IPS DF 19.7 (cell line): Measurements from ENCODE around the gene CD109.
"Not testable (repeated sequence)": the region's sequence is repeated elsewhere in the genome, so short reads cannot be mapped to it uniquely, and the experiment has no call there.

Experiments
- DNase-seq: peaks from one replicate; pipeline ENCODE4 v3.0.0-alpha.2; 2013; ENCODE audit warnings: low read depth, low spot score

The CD109 gene

DNA sequence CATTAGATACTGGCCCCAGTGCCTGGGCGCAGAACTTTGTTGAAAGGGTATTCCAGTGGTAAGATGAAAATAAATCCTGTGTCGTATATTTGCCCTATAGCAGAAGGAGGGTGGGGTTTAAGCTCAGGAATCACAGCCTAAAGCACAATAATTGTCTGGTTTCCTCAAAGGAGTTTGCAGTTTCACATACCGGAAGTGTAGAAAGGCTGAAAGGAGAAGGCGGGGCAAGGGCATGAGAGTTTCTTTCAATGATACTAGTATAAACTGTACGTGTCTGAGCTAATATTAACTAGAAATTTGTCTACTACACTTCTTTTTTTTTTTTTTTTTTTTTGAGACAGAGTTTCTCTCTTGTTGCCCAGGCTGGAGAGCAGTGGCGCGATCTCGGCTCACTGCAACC is 29.2 kb downstream of the CD109 start:
- DNase-seq, result not testable (repeated sequence)

GRCh38 chr6:73727114-73727513 is 31.1 kb downstream of the CD109 start:
- DNase-seq, result no peak

DNA sequence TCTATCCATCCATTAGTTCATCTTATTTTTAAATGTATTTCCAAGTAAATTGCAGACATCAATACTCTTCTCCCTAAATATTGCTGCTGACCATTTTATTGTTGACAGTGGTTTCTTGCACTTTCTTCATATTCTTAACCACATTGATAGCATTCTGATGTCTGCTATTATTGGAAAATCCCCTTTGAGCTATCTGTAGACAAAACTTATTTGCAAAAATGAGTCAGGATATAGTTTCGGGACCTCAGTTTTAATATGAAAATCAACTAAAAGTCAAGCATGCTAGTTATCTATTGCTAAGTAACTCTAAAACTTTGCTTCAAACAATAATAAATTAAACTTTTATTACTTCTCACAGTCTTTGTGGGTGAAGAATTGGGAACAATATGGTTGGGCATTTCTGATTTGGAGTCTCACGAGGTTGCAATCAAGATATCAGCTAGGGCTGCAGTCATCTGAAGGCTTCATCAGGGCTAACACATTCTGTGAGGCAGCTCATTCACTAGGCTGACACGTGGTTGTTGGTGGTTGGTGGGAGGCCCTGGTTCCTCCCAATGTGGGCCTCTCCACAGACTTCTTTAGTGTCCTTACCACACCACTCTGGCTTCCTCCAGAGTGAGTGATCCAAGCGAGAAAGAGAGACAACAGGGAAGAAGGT is 32.7 kb downstream of the CD109 start:
- no peak for DNase-seq

- no peak for DNase-seq
Measured at GRCh38 chr6:73731285-73731684, 35.3 kb downstream of the CD109 start.

DNA sequence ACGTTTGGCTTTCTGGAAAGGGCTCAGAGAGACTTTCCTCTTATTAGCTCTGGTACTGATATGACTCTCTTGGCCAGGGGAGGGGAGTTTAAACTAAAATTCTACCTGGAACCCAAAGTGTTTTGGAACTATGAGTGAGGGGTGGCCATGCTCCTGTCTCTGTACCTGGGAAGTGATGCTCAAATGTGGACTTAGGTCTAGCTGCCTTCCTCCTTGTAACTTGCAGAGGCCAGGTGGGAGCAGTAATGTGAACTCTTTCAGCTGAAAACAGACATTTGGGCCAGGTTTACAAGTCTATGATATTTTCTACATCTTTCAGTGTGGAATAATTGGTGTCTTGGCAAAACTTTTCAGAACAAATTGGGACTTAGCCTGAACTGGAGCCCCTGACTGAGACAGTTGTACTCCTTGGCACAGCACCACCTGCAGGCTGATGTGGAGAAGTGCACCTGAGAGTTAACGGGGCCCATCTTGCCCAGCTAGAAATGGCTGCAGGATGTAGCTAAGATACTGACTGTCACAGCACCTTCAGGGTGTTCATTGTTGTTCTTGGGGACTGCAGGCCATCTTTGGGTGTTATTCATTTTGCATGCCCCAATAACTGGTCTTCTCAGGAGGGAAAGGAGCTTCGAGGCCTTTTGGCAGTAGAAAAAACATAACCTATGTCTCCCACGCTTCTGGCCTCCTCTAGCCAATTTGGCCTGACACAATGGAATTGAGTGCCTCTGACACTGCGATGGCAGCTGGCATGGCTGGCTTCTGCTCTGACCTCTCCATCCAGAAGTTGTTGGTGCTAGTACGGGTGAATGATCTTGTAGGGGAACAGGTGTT is 37.1 kb downstream of the CD109 start:
- no peak for DNase-seq

DNA sequence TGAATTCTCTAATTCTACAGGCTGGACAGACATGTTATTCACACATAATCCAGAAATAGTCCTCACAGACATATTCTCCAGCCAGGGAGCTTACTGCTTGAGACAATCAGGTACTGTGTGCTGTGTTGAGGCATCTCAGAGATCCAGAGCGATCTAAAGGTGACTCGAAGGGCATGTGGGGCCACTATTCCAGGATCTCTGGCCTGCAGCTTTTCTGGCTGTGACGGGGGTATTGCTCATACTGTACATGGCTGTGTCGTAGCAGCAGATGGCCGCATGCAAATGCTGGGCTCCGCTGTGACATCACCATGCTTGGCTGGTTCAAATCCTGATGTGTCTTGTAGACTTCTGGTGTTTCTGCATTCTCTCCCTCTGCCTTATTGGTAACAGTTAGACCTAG is 37.8 kb downstream of the CD109 start:
- DNase-seq, result no peak

DNA sequence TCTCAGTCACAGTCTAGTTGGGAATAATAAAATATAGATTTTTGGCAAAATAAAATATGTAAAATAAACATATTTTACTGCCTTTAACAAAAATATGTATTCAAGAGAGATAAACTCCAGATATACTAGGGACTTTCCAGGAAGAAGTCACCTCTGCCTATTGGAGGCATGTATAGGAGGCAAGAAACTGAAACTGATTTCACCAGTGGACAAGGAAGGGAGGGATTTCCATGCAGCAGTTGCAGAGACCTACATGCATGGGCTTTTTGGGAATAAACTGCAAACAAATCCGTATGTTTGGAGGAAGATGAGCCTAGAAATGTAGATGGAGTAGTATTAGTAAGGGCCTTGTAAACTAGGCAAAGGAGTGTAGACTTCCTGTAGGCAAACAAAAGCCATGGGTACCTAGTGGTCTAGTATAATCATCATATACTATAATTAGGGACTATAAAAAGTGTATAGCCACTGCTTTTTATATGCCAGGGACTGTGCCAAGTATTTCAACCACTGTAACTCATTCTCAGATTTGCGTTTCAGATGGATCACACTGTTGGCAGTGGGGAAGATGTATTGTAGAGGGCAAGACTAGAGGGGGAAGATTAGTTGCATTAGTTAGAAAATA is 38.9 kb downstream of the CD109 start:
- DNase-seq, result no peak

GRCh38 chr6:73738367-73739028 is 42.5 kb downstream of the CD109 start:
- no peak for DNase-seq

DNA sequence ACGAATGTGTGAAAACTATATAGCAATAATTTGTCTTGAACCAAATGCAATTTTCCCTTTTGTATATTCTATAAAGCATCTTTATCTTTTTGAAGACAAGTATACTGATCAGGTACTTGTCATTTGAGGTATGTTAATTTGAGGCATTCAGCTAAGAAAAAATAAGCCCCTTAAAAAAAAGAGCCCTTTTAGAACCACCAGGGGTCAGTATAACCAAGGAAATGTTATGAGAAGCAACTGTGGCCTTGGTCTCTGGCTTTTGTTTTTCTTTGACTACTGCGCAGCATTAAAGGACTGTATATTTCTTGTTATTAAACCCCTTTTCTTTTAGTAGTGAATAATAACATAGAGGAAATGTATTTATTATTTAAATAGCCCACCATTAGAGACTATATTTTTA is 43.1 kb downstream of the CD109 start:
- no peak for DNase-seq

DNA sequence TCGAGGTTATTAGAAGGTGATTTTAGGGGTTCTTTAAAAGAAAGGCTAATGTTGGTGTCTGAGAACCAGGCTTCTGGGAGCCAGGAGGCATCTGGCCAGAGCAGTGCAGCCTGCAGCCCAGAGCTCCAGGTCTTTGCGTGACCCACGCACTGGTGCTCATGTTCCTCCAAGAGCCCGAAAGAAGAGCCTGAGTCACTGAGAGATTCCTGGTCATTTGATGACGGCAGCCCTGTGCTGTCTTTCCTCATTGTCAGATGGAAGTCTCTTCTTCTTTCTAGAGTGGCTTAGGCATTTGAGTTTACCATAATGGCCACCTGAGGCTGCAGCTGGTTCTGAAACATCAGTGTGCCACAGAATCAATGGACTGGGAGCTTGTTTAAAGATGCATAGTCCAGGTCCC is 46.4 kb downstream of the CD109 start:
- no peak for DNase-seq

- DNase-seq, result no peak
Measured at GRCh38 chr6:73743081-73743480, 47.1 kb downstream of the CD109 start.

GRCh38 chr6:73743556-73743955 is 47.6 kb downstream of the CD109 start:
- no peak for DNase-seq

GRCh38 chr6:73746787-73747186 is 50.8 kb downstream of the CD109 start:
- DNase-seq, result no peak

- DNase-seq, result no peak
Measured at GRCh38 chr6:73747289-73747688, 51.3 kb downstream of the CD109 start.

DNA sequence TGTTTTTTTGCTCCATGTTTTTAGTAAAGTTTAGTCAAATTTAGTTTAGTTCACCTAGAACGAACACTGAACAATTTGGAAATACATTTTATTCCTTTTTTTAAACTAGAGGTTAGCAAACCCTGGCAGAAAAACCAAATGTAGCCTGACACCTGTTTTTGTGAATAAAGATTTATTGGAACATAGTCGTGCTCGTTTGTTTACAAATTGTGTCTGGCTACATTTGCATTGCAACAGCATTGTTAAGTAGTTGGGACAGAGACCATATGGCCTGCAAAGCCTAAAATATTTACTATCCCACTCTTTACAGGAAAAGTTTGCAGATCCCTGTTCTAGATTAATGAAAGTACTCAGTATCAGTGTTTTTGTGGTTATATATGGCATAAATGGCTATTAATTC is 56.9 kb downstream of the CD109 start:
- no peak for DNase-seq

GRCh38 chr6:73766040-73766439 is 70.0 kb downstream of the CD109 start:
- no peak for DNase-seq

- DNase-seq, result no peak
Measured at GRCh38 chr6:73768558-73768957, 72.6 kb downstream of the CD109 start.

- DNase-seq, result no peak
Measured at GRCh38 chr6:73769976-73770375, 74.0 kb downstream of the CD109 start.

DNA sequence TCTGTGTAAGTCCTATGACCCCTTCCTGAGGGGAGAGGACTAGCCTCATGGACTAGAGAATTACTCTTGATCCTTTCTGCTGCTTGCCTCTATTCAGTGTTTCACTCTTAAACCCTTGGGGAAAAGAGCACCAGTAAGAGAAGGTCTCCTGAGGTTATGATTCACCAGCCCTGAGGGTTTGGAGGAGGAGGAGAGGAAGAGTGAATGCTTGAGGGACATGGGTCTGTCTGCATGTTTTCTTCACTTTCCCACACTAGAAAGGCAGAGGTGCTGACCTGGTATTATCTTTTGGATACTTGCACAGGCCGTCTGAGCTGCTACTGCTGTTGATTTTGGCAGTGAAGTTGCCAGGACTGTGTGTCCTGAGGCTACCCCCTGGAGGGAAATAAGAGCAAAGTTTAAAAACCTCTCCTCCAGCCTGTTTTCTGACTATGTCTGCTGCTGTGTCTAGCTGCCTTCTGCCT is 78.3 kb downstream of the CD109 start:
- DNase-seq, result no peak

GRCh38 chr6:73779943-73780342 is 83.9 kb downstream of the CD109 start:
- no peak for DNase-seq

- no peak for DNase-seq
Measured at GRCh38 chr6:73782911-73783310, 86.9 kb downstream of the CD109 start.
